HG02840 (cell line): Measurements from ENCODE around the gene HIC1.

Source experiments
- ATAC-seq: cut with Tn5 transposase; IDR thresholded peaks from one replicate; pipeline ENCODE4 v1.9.1; 2021; ENCODE audit warnings: mild to moderate bottlenecking, moderate library complexity, moderate number of reproducible peaks; ENCODE audit not compliant: unreplicated experiment, low FRiP score

HIC1 gene

DNA sequence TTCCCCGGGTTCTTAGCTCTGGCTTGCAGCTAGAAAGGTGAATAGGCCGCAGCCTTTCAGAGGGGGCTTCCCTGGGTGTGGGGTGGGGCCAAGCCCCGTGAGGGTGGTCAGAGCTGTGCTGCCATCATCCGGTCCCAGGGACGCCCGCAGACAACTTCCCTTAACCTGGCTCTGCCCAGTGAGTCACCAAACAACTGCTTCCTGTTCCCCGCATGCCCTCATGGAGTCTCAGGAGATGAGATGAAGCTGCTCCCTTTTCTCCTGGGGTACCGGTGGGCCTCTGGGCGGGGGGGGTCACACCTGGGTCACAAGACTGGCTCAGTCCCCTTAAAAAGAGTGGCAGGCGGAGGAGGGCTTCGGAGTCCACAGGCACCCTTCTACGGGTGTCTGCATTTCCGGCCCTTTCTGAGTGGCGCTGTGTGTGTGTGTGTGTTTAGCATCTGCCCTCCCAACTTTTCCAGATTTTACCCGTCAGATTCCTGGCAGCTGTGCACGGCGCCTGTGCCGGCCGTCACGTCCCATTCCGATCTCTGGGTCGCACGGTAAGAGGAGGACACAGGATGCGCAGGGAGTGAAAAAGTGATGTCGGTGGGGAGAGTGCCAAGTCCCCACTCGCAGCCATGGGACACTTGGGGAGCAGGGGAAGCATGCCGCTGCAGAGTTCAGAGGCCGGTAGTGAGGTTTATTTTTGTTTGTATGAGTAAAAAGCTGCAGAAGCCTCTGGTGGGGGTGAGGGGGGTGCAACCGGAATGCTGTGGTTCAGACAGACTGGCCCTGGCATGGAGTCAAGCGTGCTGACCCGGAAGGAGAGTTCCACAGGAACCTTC lies 16.8 kb downstream of the HIC1 start:
- ATAC-seq, result no peak

DNA sequence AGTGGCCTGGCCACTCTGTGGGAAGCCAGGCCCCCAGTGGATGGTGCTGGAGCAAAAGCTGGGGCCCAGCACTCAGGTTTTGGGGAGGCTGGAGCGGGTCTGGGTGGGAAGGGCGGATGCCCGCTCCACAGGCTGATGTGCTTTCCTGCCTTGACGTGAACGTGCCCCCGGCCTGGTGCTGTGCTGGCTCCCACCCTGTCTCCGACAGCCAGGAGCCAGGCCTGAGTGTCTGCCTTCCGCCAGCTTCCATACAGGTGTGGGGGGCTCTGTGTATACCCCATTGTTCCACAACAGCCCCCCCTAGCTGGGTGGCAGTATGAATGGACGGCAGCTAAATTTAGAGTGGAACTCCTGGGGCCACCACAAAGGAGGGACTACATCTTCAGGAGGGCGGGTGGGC lies 20.0 kb downstream of the HIC1 start:
- no peak for ATAC-seq

DNA sequence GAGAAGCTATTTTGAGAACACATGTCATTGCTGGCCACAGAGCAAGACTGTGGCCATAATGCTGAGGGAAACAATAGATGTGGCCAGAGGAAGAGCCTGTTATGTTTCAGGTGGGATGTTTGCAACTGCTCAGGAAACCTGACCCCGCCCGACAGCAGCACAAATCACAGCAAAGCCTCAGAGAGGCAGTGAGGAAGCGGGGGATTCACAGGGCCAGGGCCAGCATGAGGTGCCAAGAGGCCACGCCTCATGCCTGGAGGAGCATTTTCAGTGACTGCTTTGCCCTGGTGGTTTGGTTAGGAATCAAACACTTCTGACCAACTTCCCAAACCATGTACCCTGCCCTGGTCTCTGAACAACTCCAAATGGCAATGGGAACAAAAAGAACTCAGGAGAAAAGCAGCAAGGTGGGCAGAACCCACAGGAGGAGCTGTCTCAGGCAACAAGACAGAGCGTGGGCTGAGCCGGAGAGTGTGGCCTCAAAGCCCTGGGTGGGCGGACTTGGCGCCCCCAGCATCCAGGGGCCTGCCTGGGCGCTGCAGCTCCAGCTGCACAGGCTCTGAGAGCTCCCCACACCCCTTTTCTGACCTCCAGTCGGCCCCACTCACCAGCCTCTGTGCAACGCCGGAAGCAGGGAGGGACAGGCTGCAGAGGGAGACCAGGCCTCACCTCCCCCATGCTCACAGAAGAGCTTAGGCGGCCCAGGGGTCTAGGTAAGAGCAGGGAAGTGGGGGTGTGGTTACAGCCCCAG lies 20.6 kb downstream of the HIC1 start:
- no peak for ATAC-seq

DNA sequence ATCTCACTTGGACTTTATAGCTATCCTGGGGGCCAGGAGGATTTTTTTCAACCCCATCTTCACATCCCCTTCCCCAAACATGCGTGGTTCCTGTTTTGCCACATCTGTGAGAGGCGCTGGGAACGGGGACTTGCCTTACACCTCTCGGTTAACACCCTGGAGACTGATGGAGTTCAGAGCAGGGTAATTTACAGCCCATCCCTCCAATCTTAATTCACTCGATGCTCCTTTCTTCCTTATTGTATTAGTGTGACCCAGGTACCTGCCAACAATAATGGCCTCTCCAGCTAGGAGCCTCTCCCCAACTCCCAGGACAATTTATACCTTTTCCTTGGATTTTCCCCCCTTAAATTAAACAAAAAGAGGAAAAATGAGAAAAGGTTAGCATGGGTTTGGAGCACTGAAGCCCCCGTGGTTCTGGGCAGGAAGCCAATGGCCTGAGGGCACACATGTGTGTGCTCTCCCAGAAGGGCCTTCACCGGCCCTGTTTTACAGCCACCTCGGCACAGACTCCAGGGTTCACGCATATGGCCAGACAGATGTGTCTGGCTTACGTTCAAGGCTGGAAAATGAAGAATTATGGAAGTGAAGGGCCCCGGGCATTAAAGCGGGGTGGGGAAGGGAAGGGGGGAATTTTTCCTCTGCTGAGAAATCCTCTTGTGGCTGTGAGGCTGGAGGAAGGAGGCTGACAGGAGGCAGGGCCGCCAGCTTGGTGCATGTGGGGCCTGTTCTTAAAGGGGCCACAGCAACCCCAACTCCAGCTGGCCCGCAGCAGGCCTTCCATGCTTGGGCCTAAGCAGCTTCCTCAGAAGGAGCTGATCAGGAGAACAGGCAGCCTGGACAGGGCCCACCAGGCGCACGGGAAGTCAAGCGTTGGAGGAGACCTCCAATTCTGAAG lies 21.4 kb downstream of the HIC1 start:
- no peak for ATAC-seq

DNA sequence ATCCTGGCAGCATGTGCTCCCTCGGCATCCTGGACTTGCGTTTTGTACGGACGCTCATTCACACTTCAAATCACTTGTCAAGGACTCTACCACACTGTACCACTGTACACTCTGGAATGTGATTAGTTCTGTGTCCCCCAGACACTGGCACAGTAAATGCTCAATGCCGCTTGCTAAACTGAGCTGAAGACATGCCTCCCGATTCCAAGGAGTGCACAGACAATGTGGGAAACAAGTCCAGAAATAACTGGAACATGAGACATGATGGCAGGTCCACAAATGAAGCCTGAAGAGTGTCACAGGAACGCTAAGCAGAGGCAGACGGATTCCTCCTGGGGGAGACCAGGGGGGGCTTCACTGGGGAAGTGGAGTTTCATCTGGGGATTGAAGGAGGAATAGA lies 22.1 kb downstream of the HIC1 start:
- ATAC-seq, result no peak

DNA sequence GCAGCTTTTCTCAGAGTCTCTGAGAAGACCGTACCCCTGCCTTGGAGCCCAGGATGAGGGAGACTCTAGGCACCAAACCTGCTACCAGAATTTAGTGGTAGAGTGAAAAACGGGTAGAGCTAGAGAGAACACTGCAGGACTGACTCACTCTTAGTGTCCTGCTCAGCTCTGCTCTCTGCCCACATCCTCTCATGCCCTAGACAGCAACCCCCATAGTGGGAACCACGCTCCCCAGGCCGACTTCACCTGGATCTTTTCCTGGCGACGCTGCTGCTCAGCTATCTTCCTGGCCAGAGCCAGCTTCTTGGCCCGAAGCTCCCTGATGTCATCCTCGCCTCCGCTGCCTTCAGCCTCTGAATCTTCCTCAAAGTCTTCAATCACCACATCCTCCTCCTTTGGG lies 26.7 kb downstream of the HIC1 start:
- no peak for ATAC-seq

DNA sequence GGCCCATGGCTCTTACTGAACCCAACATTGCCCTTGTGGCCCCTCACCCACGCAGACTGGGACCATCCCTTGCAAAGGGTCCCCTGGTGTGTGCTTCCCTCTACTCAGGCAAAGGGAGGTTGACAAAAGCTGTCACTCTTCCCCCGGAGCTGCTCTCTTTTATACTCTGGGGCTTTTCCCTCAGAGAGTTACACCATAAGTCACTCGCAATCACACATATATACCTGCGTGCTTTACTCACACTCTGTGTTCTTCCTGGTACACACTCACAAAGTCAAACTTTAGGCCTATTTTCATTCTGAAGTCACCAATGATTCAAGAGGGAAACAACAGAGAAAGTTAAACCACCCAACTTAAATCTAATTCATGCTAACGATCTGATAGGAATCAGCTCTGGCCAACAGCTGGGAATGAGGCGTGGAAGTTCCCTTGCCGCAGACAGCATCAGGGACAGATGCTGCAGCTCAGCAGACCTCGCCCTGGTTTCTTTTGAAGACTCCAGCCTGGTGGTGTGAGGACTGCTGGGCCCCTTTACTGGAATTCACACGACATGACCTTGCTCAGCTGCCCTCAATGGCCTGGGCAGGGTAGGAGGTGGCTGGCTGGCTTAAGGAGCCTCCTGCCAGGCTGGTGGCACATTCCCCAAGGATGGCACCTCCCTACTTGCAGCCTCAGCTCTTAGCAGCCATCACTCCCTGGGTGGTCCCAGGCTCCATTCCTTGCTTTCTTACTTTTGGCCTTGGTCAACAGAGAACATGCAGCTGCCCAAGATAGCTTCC lies 27.3 kb downstream of the HIC1 start:
- no peak for ATAC-seq

DNA sequence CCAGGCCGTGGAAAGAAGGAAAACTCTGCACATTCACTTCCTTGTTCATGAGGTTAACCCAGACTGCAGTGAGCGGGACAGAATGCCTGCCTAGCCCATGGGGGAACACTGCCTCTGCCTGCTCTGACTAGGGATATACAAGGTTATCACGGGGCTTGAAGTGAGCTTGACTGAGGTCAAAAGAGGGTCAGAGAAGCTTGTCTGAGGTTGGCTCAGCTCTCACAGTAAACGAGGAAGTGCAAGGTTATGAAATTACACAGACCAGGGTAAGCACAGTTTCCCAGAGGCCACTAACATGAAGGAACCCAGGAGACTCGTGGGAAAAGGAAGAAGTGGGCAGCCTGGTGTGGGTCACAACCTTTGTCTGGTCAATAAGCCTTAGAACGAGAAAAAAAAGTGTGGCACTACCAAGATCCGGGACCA lies 28.7 kb downstream of the HIC1 start:
- ATAC-seq, result no peak

DNA sequence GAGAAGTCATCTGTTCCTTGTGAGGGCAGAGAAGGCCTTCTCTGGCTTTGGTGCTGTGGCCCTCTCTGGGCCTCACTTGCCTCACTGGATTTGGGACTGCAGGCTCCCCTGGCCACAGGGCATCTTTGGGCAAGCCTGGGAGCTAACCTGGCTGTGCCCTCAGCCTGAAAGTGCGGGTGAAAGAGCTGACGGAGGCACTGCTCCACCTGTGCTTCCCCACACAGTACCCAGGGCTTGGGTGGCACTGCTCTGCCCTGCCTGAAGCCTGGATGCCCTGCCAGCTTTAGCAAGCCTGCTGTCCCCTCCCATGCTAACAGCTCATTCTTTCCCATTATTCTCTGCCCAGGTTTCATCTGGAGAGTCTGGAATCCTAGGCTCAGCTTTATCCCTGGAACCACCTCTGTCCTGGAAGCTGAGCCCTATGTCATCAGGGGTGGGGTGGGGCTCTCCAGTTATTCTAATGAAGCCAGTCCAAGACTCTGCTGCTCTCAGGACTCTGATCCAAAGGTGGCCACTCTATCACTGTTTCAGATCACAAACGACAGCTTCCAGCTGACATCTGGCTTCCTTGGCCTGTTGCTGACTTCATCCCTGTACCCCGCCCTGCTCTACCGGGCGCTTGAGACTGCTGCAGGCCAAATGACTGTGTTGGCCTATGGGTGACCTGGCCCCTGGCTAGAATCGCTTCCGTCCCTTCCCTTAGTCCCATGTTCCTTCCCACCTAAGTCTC lies 29.3 kb downstream of the HIC1 start:
- ATAC-seq, result no peak

DNA sequence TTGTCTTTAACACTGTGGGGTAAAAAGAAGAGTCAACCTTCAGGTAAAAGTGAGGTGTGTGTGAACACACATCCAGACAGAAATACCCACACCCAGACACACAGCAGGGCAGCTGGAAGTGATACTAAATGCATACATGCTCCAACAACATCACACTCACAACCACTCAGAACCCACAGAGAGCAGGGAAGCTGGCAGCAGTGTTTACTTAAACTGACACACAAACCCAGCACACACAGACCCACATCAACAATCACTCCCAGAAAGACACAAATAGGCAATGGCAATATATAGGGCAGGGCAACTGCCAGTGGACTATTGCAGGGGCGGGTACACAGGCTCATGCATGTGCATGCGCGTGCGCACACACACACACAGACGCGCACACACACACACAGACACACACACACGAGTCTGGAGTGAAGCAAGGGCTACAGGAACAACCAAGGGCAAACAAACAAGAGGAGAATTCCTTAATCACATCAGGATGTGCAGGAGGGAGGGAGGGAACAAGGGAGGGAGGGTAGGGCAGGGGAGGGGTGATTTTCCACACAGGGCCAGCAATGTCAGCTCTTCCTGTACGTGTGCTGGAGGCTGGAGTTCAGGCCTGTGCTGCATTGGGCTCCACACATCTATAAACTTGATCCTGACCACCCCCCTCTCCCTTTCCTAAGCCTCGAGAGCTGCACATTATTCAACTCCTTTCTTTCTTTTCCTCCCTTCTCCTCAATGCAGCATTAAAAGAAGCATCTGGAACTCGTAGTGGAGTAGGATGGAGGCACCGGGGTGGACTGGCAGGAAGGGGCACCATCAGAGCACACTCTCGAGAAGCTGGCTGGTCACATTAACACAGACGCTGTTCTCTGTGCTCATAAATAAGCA lies 30.1 kb downstream of the HIC1 start:
- no peak for ATAC-seq

DNA sequence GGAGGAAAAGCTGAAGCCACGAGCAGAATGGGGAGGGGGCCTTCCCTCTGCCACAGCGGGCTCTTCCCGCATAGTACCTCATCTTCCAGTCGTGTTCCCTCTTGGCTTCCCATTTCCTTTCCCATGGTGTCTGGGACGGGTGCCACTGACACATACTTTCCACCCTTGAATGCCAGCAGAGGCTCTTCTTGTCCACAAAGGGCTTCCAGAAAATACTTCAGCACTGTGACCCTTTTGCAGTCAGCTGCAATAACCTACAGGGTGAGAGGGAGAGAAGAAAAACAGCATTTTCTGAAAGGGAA lies 30.7 kb downstream of the HIC1 start:
- no peak for ATAC-seq

DNA sequence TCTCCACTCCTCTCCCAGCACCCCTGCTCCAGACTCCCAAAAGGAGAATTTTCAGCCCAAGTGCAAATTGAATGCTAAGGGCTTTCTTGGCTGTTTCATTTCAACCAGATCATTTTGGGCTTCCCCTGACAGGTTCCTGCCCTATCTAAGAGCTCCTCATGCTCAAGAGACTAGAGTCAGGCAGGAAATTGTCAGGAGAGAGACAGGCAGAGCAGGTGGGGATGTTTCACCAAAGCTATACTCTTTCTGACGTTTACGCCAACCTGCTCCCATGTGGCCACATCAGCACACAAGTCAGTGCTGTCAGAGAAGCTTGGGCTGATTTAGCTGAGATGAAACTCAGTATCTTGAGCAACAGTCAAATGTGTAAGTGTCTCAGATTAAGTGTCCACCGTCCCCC lies 31.4 kb downstream of the HIC1 start:
- no peak for ATAC-seq

DNA sequence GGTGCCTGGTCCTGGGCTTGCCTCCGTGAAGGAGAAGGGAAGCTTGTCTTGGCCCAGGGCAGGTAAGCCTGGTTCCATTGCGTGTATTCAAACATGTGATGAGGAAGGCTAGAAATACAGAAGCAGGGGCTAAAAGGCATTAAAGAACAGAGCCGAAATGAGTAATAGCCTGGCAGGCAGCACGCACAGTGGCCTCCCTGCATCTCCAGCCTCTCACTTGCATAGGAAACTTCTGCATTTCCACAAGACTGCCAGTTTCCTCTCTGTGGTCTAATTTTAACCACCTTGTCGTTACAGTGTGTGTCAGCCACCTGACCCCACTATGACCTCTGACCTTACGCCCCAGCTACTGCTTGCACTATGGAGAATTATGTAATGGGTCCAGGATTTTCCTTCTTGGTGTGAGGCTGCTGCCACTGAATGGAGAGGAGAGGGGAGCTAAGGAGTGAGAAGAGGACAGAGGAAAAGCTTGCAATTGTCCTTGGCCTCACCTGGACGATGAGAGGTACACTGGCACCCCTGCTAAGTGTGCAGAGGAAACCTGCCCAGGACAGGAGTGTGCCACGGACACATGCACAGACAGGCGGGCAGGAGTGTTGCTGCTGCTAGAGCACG lies 32.8 kb downstream of the HIC1 start:
- peak; percentile 39 for ATAC-seq

DNA sequence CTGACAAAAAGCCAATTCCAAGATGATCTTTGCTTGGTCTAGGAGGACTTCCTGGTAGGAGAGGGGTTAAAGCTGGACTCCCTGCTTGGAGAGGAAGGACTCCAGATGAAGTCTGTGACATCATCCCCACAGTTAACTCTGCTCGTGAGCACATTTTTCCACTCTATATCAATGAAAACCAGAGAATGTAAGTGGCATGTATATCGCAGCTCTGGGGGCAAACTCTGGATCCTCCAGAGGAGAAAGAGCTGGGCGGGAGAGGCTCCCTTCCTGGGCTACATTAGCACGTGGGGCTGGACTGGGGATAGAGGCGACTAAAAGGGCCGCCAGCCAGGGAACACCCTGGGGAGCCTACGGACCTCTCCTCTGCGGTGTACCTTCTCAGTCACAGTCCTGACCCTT lies 34.1 kb downstream of the HIC1 start:
- peak; percentile 16 for ATAC-seq

DNA sequence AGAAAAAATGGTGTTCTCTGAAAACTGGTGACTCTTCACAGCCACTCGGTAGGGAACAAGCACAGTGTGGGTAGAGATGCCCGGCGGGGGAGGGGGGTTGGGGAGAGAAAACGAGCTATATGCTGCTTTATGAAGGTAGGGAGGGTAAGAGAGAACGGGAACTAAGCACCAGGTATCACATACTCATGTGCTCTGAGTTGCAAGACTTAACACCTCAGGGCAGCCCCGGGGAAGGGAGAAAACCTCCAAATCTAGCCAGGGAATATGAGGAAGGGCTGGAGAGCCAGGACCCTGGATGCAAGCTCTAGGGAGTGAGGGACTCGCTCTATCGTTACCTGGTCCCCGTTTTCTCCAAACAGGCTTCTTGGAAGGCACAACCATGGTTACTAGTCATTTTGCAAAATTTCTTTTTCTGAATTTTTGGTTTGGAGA lies 35.3 kb downstream of the HIC1 start:
- ATAC-seq, result no peak

DNA sequence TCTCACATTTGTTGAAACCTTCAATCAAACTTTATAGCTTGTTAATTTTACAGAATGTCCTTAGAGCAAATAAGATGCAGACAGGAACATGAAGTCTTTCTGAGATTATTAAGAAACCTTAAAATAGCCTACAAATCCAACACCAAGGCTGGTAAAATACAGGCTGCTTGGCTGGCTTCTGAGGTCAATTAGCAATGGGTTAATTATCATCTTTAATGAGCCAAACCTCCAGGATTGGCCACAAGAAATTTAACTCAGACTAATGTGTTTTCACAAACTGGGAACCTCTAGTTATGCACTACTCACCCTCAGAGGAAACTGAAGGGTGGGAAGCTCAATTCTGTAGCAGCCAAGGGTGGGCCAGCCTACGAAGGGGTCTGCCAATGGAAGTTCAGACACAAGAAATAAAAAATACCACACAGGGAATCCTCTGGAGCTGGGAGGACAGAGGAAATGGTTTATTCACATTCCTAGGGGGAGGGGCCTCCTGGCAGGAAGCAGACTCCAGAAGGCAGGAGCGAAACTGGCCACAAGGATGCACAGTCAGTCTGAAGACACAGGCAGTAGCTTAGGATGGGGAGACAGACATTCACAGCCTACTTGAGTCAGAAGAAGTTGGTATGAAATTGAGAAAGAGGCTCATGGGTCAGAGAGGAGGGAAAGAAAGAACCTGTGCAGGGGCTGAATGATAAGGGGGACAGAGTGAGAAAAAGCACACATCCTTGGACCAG lies 36.1 kb downstream of the HIC1 start:
- no peak for ATAC-seq

DNA sequence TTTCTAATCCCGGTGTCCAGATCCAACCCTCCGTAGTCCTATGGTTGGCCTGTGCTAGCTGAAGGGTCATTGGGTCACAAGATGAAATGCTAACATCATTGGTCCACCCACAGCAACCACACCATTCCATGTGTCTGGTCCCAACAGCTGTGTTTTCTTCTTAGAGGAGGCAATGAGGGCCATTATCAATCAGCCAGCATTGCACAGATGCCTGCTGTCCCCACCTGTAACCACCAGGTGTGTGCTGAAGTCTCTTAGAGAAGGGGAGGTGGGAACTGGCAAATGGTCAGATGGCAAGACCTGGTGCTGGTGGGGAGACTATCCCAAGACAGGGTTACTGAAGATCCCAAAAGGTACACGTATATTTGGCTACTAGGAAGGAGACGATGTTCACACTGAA lies 37.4 kb downstream of the HIC1 start:
- no peak for ATAC-seq

DNA sequence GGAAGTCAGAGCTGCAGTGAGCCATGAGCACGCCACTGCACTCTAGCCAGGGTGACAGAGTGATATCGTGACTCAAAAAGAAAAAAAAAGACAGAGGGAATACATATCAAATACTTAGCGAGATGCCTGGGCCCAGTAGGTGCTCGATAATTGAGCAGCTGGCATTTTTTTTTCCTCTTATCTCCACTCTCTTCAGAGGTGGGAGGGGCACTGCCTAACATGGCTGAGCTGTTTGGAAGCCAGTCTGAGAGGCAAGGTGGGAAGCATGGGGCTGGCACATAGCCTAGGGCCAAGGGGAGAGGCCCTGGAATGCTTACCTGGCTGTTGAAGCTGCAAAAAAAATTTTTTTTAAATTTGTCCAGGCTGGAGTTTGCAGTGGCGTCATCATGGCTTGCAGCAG lies 38.4 kb downstream of the HIC1 start:
- ATAC-seq, result no peak
